ENCODE data around the gene CATSPER1. TPM values are rescaled to one million over a fixed set of nuclear protein-coding genes. Genes with fewer than 3 reads are reported as not detected.
A peak's percentile ranks its signal among the peaks of the same experiment; 100 is the strongest.
"Not testable (repeated sequence)": the region's sequence is repeated elsewhere in the genome, so short reads cannot be mapped to it uniquely, and the experiment has no call there.

CATSPER1 gene
- total RNA-seq, 1 experiment from 2014 or later, result 1.3 TPM

- DNase-seq (ENCODE audit: low read depth), result peak; percentile 99
These were observed 25.7 kb upstream of the CATSPER1 start, which contains the start of gene SF3B2 for GRCh38 chr11:66051766-66052663. TSS of gene SF3B2 (plus strand) at chr11:66052364. CDS start at chr11:66052385, 21 bp downstream.

GRCh38 chr11:66051371-66051765 is 25.1 kb upstream of the CATSPER1 start:
- no peak for DNase-seq (ENCODE audit: low read depth)

GRCh38 chr11:66050581-66051231 is 24.4 kb upstream of the CATSPER1 start:
- DNase-seq (ENCODE audit: low read depth), result no peak

- DNase-seq (ENCODE audit: low read depth), result no peak
These were observed 22.5 kb upstream of the CATSPER1 start, which contains the start of gene GAL3ST3 for GRCh38 chr11:66048547-66049323. TSS of gene GAL3ST3 (minus strand) at chr11:66049161. CDS start at chr11:66045415, 3,746 bp downstream.

GRCh38 chr11:66047541-66048365 is 21.5 kb upstream of the CATSPER1 start:
- DNase-seq (ENCODE audit: low read depth), result no peak

GRCh38 chr11:66046901-66047300 is 20.6 kb upstream of the CATSPER1 start:
- no peak for DNase-seq (ENCODE audit: low read depth)

GRCh38 chr11:66045177-66045639 is 18.9 kb upstream of the CATSPER1 start:
- DNase-seq (ENCODE audit: low read depth), result peak; percentile 76

GRCh38 chr11:66044757-66045156 is 18.5 kb upstream of the CATSPER1 start:
- DNase-seq (ENCODE audit: low read depth), result no peak

GRCh38 chr11:66042996-66043906 is 17.0 kb upstream of the CATSPER1 start:
- no peak for DNase-seq (ENCODE audit: low read depth)

GRCh38 chr11:66042227-66042995 is 16.1 kb upstream of the CATSPER1 start:
- no peak for DNase-seq (ENCODE audit: low read depth)

GRCh38 chr11:66039765-66040164 is 13.5 kb upstream of the CATSPER1 start:
- no peak for DNase-seq (ENCODE audit: low read depth)

- DNase-seq (ENCODE audit: low read depth), result no peak
These were observed 11.0 kb upstream of the CATSPER1 start for GRCh38 chr11:66037327-66037726.

- no peak for DNase-seq (ENCODE audit: low read depth)
These were observed 10.0 kb upstream of the CATSPER1 start for GRCh38 chr11:66036334-66036710.

GRCh38 chr11:66035653-66036333 is 9.5 kb upstream of the CATSPER1 start:
- no peak for DNase-seq (ENCODE audit: low read depth)

GRCh38 chr11:66032957-66033735 is 6.9 kb upstream of the CATSPER1 start:
- DNase-seq (ENCODE audit: low read depth), result no peak

- not testable (repeated sequence) for DNase-seq (ENCODE audit: low read depth)
These were observed 3.2 kb downstream of the CATSPER1 start for GRCh38 chr11:66023186-66023440.

- DNase-seq (ENCODE audit: low read depth), result peak; percentile 79
These were observed 3.7 kb downstream of the CATSPER1 start for GRCh38 chr11:66022401-66023185.

Measured in Daoy (cell line).